ENCODE measurements around the gene CNTNAP2.
"Not testable (repeated sequence)": the region's sequence is repeated elsewhere in the genome, so short reads cannot be mapped to it uniquely, and the experiment has no call there.

The CNTNAP2 gene

GRCh38 chr7:146177301-146177700 is 60.7 kb downstream of the CNTNAP2 start:
- CTCF ChIA-PET, result no interaction called here
- no peak for DNase-seq (ENCODE audit: extremely low spot score)
- POLR2A ChIA-PET, result no interaction called here
- TF ChIP-seq SUZ12 (IDR thresholded peaks at IDR 0.05) (no peak), FOXA1 (IDR thresholded peaks at IDR 0.05) (no peak), ELF4 (IDR thresholded peaks at IDR 0.05) (no peak), TARDBP (IDR thresholded peaks at IDR 0.05) (no peak), BHLHE40 (IDR thresholded peaks at IDR 0.05; ENCODE audit: borderline replicate concordance) (no peak), NFRKB (IDR thresholded peaks at IDR 0.05) (no peak), ZNF384 (IDR thresholded peaks at IDR 0.05) (no peak), HDGF (IDR thresholded peaks at IDR 0.05; ENCODE audit: borderline replicate concordance) (no peak), SP1 (IDR thresholded peaks at IDR 0.05) (no peak), ARNT (IDR thresholded peaks at IDR 0.05) (no peak), CTBP1 (IDR thresholded peaks at IDR 0.05; ENCODE audit: borderline replicate concordance) (no peak)

GRCh38 chr7:146185844-146186243 is 69.2 kb downstream of the CNTNAP2 start:
- TF ChIP-seq ZNF384 (IDR thresholded peaks at IDR 0.05) (no peak), FOXM1 (IDR thresholded peaks at IDR 0.05; ENCODE audit: borderline replicate concordance) (no peak), HDGF (IDR thresholded peaks at IDR 0.05; ENCODE audit: borderline replicate concordance) (no peak), NFRKB (IDR thresholded peaks at IDR 0.05) (no peak), L3MBTL2 (conservative IDR thresholded peaks at IDR 0.05) (no peak), ELF4 (IDR thresholded peaks at IDR 0.05) (no peak), SP1 (IDR thresholded peaks at IDR 0.05) (no peak), ARNT (IDR thresholded peaks at IDR 0.05) (no peak), BHLHE40 (IDR thresholded peaks at IDR 0.05; ENCODE audit: borderline replicate concordance) (no peak), LEF1 (IDR thresholded peaks at IDR 0.05; ENCODE audit: borderline replicate concordance) (no peak), CTBP1 (IDR thresholded peaks at IDR 0.05; ENCODE audit: borderline replicate concordance) (no peak), SUZ12 (IDR thresholded peaks at IDR 0.05) (no peak), FOXK2 (IDR thresholded peaks at IDR 0.05) (no peak), TARDBP (IDR thresholded peaks at IDR 0.05) (no peak), FOXA1 (IDR thresholded peaks at IDR 0.05) (no peak)
- TF ChIP-seq, protein P1, sequence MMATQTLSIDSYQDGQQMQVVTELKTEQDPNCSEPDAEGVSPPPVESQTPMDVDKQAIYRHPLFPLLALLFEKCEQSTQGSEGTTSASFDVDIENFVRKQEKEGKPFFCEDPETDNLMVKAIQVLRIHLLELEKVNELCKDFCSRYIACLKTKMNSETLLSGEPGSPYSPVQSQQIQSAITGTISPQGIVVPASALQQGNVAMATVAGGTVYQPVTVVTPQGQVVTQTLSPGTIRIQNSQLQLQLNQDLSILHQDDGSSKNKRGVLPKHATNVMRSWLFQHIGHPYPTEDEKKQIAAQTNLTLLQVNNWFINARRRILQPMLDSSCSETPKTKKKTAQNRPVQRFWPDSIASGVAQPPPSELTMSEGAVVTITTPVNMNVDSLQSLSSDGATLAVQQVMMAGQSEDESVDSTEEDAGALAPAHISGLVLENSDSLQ (IDR thresholded peaks at IDR 0.05), result no peak
- ChIA-PET POLR2A (no interaction called here), CTCF (no interaction called here)
- DNase-seq (ENCODE audit: extremely low spot score), result no peak

- CTCF ChIA-PET; DNase-seq (ENCODE audit: extremely low spot score); POLR2A ChIA-PET: not testable (repeated sequence)
Observed at GRCh38 chr7:146191428-146191827, 74.8 kb downstream of the CNTNAP2 start.

DNA sequence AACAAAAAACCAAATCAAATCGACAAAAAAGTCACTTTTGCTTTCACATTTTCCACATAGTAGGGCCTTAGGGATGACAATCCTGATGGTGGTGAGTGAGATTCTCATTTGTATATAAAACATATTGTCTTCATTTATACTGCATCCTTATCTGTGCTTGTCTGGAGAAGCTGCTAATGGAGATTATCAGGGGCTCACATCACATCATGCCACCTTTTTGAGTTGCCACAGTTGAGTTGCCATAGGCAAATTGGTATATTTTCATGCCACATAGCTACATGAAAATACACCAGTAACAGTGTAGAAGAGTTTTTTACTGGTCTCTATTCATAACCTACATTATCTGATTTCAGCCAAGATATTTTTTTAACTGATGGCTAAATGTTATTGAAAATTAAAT is 85.3 kb downstream of the CNTNAP2 start:
- TF ChIP-seq, protein P1 (IDR thresholded peaks at IDR 0.05), result no peak
- TF ChIP-seq SUZ12 (IDR thresholded peaks at IDR 0.05) (no peak), FOXA1 (IDR thresholded peaks at IDR 0.05) (no peak), SP1 (IDR thresholded peaks at IDR 0.05) (no peak), LEF1 (IDR thresholded peaks at IDR 0.05; ENCODE audit: borderline replicate concordance) (no peak), BHLHE40 (IDR thresholded peaks at IDR 0.05; ENCODE audit: borderline replicate concordance) (no peak), HDGF (IDR thresholded peaks at IDR 0.05; ENCODE audit: borderline replicate concordance) (no peak), ELF4 (IDR thresholded peaks at IDR 0.05) (no peak), ZNF384 (IDR thresholded peaks at IDR 0.05) (no peak), NFRKB (IDR thresholded peaks at IDR 0.05) (no peak), FOXM1 (IDR thresholded peaks at IDR 0.05; ENCODE audit: borderline replicate concordance) (no peak), CTBP1 (IDR thresholded peaks at IDR 0.05; ENCODE audit: borderline replicate concordance) (no peak), TARDBP (IDR thresholded peaks at IDR 0.05) (no peak), FOXK2 (IDR thresholded peaks at IDR 0.05) (no peak), ARNT (IDR thresholded peaks at IDR 0.05) (no peak), L3MBTL2 (conservative IDR thresholded peaks at IDR 0.05) (no peak)
- DNase-seq (ENCODE audit: extremely low spot score), result no peak
- POLR2A ChIA-PET, result no interaction called here
- CTCF ChIA-PET, result no interaction called here

DNA sequence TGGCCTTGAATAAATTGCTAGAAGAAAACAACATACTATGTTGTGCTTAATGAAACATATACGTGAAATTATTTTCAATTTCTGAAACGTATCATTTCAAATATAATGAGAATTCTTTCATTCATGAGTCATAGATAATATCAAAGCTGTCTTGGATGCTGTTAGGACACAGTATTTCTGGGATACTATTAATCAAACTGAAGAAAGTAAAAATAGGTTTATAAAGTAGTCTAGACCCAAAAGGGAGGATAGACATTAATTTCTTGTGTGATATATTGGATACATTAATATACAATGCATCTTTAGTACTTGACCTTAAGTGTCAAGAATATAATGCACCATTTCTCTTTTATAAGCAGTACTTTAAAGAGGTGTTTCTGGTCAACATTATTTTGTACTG is 89.7 kb downstream of the CNTNAP2 start:
- DNase-seq (ENCODE audit: extremely low spot score), result no peak
- ChIA-PET POLR2A (no interaction called here), CTCF (interaction anchor here (0.7 kb wide), 1 partner anchor 1157 kb away, joined by 3 read pairs; no protein-coding TSS in a partner anchor)
- TF ChIP-seq ZNF384 (IDR thresholded peaks at IDR 0.05) (no peak), BHLHE40 (IDR thresholded peaks at IDR 0.05; ENCODE audit: borderline replicate concordance) (no peak), SUZ12 (IDR thresholded peaks at IDR 0.05) (no peak)

DNA sequence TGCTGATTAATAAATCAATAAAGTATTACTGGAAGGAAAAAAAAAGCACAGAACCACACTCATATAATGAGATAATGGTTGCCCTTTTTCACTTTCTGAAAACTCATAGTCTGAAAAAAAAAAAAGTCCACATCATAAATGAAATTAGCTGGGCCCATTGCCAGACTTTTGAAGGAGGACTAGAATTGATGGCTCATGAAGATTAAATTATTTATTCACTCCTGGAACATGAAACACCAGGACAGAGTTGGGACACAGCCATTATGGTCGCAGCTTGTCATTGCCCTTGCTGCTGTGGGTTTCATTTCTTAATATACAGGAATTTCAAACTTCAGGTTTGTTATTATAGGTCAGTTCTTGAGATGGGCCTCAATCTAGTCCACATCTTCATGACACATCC is 91.9 kb downstream of the CNTNAP2 start:
- POLR2A ChIA-PET, result no interaction called here
- TF ChIP-seq CTBP1 (IDR thresholded peaks at IDR 0.05; ENCODE audit: borderline replicate concordance), result no peak
- TF ChIP-seq NFRKB (IDR thresholded peaks at IDR 0.05), result no peak
- TF ChIP-seq ELF4 (IDR thresholded peaks at IDR 0.05), result no peak
- CTCF ChIA-PET, result no interaction called here
- no peak for DNase-seq (ENCODE audit: extremely low spot score)

- POLR2A ChIA-PET, result no interaction called here
- CTCF ChIA-PET, result no interaction called here
- TF ChIP-seq FOXA1 (IDR thresholded peaks at IDR 0.05) (no peak), CTBP1 (IDR thresholded peaks at IDR 0.05; ENCODE audit: borderline replicate concordance) (no peak), FOXK2 (IDR thresholded peaks at IDR 0.05) (no peak), L3MBTL2 (conservative IDR thresholded peaks at IDR 0.05) (no peak), LEF1 (IDR thresholded peaks at IDR 0.05; ENCODE audit: borderline replicate concordance) (no peak), BHLHE40 (IDR thresholded peaks at IDR 0.05; ENCODE audit: borderline replicate concordance) (no peak), ELF4 (IDR thresholded peaks at IDR 0.05) (no peak), NFRKB (IDR thresholded peaks at IDR 0.05) (no peak), SUZ12 (IDR thresholded peaks at IDR 0.05) (no peak), TARDBP (IDR thresholded peaks at IDR 0.05) (no peak), ZNF384 (IDR thresholded peaks at IDR 0.05) (no peak), FOXM1 (IDR thresholded peaks at IDR 0.05; ENCODE audit: borderline replicate concordance) (no peak), HDGF (IDR thresholded peaks at IDR 0.05; ENCODE audit: borderline replicate concordance) (no peak), SP1 (IDR thresholded peaks at IDR 0.05) (no peak)
- TF ChIP-seq, protein P1 (IDR thresholded peaks at IDR 0.05), result no peak
Observed at GRCh38 chr7:146214842-146215241, 98.2 kb downstream of the CNTNAP2 start.

More at GRCh38 chr7:146214842-146215241, 98.2 kb downstream of the CNTNAP2 start:
- no peak for DNase-seq (ENCODE audit: extremely low spot score)
